CD4-positive, alpha-beta T cell treated with Interleukin-4 for 4 hours (primary cell): Measurements from ENCODE around the gene MLF1.

ENCODE experiments used
- DNase-seq: peaks from one replicate; pipeline ENCODE4 v3.0.0-alpha.2; 2020

MLF1 gene

DNA sequence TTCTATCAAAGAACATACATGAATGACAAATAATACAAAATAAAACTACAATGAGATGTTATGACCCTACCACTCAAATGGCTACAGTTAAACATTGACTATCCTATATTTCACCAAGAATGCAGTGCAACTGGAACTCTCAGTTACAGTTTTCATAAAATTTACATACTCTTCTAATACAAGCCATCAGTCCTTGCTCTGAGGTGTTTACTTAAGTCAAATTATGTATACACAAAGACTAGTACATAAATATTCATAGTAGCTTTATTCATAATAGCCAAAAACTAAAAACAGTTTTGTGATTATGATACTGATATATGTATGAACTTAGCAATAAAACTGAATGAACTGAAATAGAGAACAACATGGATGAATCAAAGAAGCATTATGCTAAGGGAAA, 19.2 kb downstream of the MLF1 start:
- DNase-seq = no peak

- no peak for DNase-seq
Measured at GRCh38 chr3:158600787-158601186, 29.8 kb downstream of the MLF1 start.

DNA sequence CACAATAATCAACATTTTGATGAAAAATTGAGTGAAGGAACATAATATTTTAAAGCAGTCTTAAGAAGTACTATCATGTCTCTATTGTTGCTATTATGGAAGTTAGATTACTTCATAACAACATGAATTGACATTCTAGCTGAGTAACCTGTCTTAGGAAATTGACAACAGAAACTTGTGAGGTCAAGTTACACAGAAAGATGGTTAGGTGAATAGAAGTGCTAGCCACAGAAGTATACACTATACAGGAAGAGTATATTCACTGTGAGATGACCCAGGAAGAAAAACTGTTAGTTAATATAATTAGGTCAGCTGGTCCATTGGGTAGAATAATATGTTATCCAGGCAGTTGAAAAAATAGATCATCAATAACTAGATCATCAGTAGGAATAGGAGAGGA, 31.2 kb downstream of the MLF1 start:
- no peak for DNase-seq

DNA sequence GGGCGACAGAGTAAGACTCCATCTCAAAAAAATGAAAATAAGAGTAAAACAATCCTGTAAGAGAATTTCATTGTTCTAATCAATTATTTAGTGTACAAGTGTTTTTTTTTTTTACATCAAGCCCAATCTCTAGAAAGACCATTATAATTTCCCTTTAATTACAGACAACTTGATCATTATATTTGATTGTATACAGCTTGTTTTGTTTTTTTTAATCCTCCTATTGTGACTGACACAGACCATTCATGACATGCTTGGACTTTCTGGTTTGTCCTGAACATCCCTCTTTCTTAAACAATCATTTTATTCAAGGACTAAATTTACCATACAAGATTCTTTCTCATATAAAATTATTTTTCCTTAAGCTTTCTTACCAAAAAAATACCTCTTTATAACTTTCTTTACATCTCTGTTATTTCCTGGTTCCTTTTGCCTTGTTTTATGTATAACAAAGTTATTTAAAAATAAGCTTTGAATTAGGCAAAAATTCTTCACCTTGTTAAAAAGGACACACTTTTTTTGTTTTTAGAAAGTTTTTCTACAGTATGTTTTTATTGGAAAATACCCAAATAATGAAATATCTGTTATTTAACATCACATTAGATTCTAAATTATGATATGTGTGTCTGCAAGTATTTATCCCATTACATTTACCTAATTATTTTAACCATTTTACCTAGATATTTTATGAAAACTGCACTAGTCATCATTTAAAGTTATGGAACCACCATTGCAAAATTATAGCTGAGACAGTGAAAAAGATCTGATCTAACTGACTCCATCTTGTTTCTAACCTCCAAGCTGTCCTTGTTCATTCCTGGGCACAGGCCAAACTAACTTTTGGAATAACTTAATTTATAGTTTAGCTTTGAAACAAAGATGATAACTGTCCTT, 47.2 kb downstream of the MLF1 start:
- no peak for DNase-seq

- no peak for DNase-seq
Measured at GRCh38 chr3:158625881-158626280, 54.9 kb downstream of the MLF1 start.

DNA sequence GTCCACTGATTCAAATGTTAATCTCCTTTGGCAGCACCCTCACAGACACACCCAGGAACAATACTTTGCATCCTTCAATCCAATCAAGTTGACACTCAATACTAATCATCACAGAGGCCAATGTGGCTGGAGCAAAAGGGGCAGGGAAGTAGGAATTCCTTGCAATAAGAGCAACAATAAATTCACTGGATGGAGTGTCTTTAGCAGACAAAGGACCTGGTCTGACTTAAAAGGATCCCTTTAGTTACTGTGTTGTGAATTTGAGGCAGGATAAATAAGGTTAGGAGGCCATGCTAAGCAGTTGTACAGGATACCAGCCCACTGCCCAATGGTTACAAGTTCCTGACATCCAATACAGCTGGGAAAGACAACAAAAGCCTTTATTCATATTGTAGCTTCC, 61.0 kb downstream of the MLF1 start:
- DNase-seq = no peak

DNA sequence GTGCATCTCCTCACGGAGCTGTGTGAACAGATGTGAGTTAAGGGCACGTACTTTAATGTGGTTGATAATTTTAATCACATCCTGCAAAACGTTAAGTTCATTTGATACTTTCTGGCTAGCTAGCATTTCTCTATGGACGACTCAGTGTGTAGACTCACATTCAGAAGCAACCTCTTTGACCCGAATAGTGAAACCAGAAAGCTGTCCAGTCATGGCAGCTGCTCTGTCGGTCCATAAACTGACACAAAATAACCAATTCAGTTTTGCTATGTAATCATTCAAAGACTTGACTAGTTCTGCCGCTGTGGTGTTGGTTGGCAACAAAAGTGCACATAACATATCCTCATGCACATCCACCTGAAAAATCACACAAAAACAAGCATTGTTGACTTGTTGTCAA, 69.7 kb downstream of the MLF1 start:
- DNase-seq = no peak

- peak; percentile 39 for DNase-seq
Measured at GRCh38 chr3:158642005-158642404, 71.0 kb downstream of the MLF1 start.

GRCh38 chr3:158642474-158643210, 71.6 kb downstream of the MLF1 start:
- DNase-seq = no peak

- peak; percentile 95 for DNase-seq
Measured at GRCh38 chr3:158644345-158644908, 73.4 kb downstream of the MLF1 start, which contains the start of gene GFM1. GFM1 (plus strand) TSS chr3:158644527; CDS start chr3:158644635, 108 bp downstream.

DNA sequence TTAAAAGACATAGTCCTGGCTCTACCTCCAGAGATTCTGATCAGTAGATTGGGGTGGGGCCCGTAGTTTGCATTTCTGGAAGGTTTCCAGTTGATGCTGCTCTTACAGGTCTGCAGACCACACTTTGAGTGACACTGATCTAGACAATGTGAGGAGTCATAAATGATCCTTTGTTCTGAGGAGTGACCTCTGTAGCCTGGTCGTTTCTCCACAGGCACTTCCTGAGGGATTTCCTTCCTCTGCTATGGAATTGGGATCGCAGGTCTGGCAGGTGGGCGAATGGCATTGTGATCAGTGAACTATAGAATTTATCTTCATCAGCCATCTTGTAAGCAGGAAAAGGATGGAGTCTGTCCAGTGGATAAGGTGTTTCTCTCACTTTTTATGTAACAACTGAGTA, 78.8 kb downstream of the MLF1 start:
- no peak for DNase-seq

DNA sequence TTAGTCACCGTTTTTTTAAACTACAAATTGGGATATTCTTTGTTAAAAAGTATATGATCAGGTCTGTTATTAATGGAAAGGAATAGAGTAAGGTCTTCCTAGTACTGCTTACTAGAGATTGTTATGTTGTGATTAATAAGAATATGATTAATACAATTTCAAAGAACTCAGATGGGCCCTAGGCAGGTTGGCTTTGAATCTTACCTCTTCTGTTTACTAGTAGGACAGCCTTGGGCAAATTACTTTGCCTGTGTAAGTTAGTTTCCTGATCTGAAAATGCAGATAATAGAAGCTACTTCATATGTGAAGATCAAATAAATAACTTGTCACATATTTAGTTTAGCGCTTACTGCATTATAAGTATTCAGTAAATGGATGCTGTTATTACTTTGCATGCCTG, 80.2 kb downstream of the MLF1 start:
- DNase-seq = no peak

DNA sequence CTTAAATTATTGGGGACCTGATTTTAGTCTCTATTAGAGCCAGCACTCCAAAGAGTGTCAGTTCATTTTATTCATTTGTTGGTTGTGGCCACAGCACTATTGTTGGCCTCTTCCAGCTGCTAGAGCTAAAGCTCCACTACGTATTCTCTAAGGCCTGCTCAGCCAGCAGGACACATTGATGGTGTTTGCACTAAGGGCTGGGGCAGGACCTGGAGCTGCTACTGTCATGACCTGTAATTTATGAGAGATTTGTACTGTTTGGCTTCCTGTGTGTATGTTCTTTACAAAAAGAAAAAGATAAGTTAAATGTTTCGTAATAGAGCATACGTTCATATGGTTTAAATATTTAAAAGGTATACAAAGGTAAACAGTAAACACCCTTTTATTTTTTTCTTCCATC, 81.5 kb downstream of the MLF1 start:
- no peak for DNase-seq
